Osteoblast (primary cell): ENCODE data around the gene OVOL3. TPM values are rescaled to one million over a fixed set of nuclear protein-coding genes. Genes with fewer than 3 reads are reported as not detected.

Experiments
- DNase-seq: peaks from one replicate; pipeline ENCODE4 v3.0.0; 2011; ENCODE audit warnings: low spot score, mixed read lengths; ENCODE audit not compliant: insufficient read length; ENCODE audit errors: missing footprints
- H2AFZ ChIP-seq: 2 replicates; pipeline ENCODE4 v1.6.0; 2011; ENCODE audit warnings: mild to moderate bottlenecking, low read length
- H3K27ac ChIP-seq: 2 replicates; pipeline ENCODE4 v1.5.1; 2011; ENCODE audit warnings: mild to moderate bottlenecking, low read depth, low read length, moderate library complexity
- H3K27me3 ChIP-seq: 2 replicates; pipeline ENCODE4 v1.6.0; 2012; ENCODE audit warnings: mild to moderate bottlenecking, control low read depth, inconsistent platforms, low read length, moderate library complexity; ENCODE audit not compliant: insufficient read depth
- H3K36me3 ChIP-seq: 2 replicates; pipeline ENCODE4 v1.5.1; 2011; ENCODE audit warnings: mild to moderate bottlenecking, low read length, control low read depth, moderate library complexity; ENCODE audit not compliant: insufficient read depth
- H3K4me1 ChIP-seq: 2 replicates; pipeline ENCODE4 v1.5.1; 2011; ENCODE audit warnings: mild to moderate bottlenecking, low read length, control low read depth, moderate library complexity; ENCODE audit not compliant: insufficient read depth
- H3K4me2 ChIP-seq: 2 replicates; pipeline ENCODE4 v1.6.0; 2011; ENCODE audit warnings: mild to moderate bottlenecking, low read length; ENCODE audit not compliant: insufficient read depth
- H3K4me3 ChIP-seq: fragments of 200-600 bp; sonication (generic); 3 replicates; pipeline ENCODE4 v1.5.1; 2012; ENCODE audit warnings: mild to moderate bottlenecking, low read length, inconsistent platforms; ENCODE audit not compliant: insufficient read depth
- H3K79me2 ChIP-seq: 2 replicates; pipeline ENCODE4 v1.6.0; 2012; ENCODE audit warnings: mild to moderate bottlenecking, low read length, control low read depth, inconsistent platforms; ENCODE audit not compliant: insufficient read depth
- H3K9me3 ChIP-seq: 2 replicates; pipeline ENCODE4 v1.5.1; 2011; ENCODE audit warnings: low read depth, low read length, control low read depth
- H4K20me1 ChIP-seq: 2 replicates; pipeline ENCODE4 v1.6.0; 2012; ENCODE audit warnings: mild to moderate bottlenecking, low read length, control low read depth; ENCODE audit not compliant: insufficient read depth
- CTCF ChIP-seq: IDR thresholded peaks from 2 replicates; pipeline ENCODE4 v1.5.1; 2011; ENCODE audit warnings: mild to moderate bottlenecking, low read depth, low read length, moderate library complexity; ENCODE audit errors: extremely low read depth
- total RNA-seq: library from RNA; depleted of rRNA; stranded (reverse); fragments of >200 nt; gene quantifications from 2 replicates; pipeline ENCODE4 v1.2.3, GENCODE V29; 2012

Gene OVOL3
- total RNA-seq, 1 donor: not detected

GRCh38 chr19:36151144-36152018 is 40.4 kb downstream of the OVOL3 start:
- H3K4me2 ChIP-seq: peak overlapping the region; percentile 71
- H3K27ac ChIP-seq: no peak overlapping the region
- peak; percentile 89 for DNase-seq
- H3K36me3 ChIP-seq: peaks cover 32% of the 10 kb centered on the region
- no peaks in the 10 kb centered on the region for H3K27me3 ChIP-seq
- H4K20me1 ChIP-seq: peaks cover 3% of the 10 kb centered on the region
- H3K4me1 ChIP-seq: peaks cover 7% of the 10 kb centered on the region
- no peaks in the 10 kb centered on the region for H3K9me3 ChIP-seq
- peaks cover 4% of the 10 kb centered on the region for H3K79me2 ChIP-seq
- H3K4me3 ChIP-seq: peak overlapping the region; percentile 65
- no peak for TF ChIP-seq CTCF
- no peak overlapping the region for H2AFZ ChIP-seq

- Histone ChIP-seq H3K9me3 (no peaks in the 10 kb centered on the region), H3K4me1 (peaks cover 7% of the 10 kb centered on the region), H3K4me2 (peak overlapping the region; percentile 71), H3K27me3 (no peaks in the 10 kb centered on the region), H4K20me1 (peaks cover 3% of the 10 kb centered on the region), H3K27ac (no peak overlapping the region), H3K36me3 (peaks cover 26% of the 10 kb centered on the region), H3K79me2 (peaks cover 2% of the 10 kb centered on the region), H3K4me3 (peak overlapping the region; percentile 65), H2AFZ (no peak overlapping the region)
- peak; percentile 69 for DNase-seq
- TF ChIP-seq CTCF: no peak
Observed at GRCh38 chr19:36152019-36152351, 41.0 kb downstream of the OVOL3 start.

- peak within 1 kb of the TSS; percentile 71 for H3K4me2 ChIP-seq
Observed at GRCh38 chr19:36152352-36153091, 41.6 kb downstream of the OVOL3 start, which contains the start of gene COX7A1. Gene COX7A1, minus strand, starts transcription at chr19:36152447. Its CDS starts 40 bp downstream, at chr19:36152407.

More at GRCh38 chr19:36152352-36153091, 41.6 kb downstream of the OVOL3 start, which contains the start of gene COX7A1:
- no peaks in the 10 kb centered on the region for H3K9me3 ChIP-seq
- no peak within 1 kb of the TSS for H3K27ac ChIP-seq
- H3K27me3 ChIP-seq: no peaks in the 10 kb centered on the region
- peaks cover 3% of the 10 kb centered on the region for H4K20me1 ChIP-seq
- TF ChIP-seq CTCF: no peak
- H3K4me3 ChIP-seq: peak within 1 kb of the TSS; percentile 65
- H2AFZ ChIP-seq: peak within 1 kb of the TSS; percentile 62
- DNase-seq: peak; percentile 92
- H3K4me1 ChIP-seq: peaks cover 7% of the 10 kb centered on the region
- H3K36me3 ChIP-seq: peaks cover 23% of the 10 kb centered on the region
- H3K79me2 ChIP-seq: no peaks in the 10 kb centered on the region
